HG03045 (cell line): ENCODE data around the gene DMAC2.
"Not testable (repeated sequence)": the region's sequence is repeated elsewhere in the genome, so short reads cannot be mapped to it uniquely, and the experiment has no call there.

Experiments
- ATAC-seq: cut with Tn5 transposase; IDR thresholded peaks from one replicate; pipeline ENCODE4 v1.9.1; 2021; ENCODE audit warnings: mild to moderate bottlenecking, moderate library complexity; ENCODE audit not compliant: unreplicated experiment

The DMAC2 gene

DNA sequence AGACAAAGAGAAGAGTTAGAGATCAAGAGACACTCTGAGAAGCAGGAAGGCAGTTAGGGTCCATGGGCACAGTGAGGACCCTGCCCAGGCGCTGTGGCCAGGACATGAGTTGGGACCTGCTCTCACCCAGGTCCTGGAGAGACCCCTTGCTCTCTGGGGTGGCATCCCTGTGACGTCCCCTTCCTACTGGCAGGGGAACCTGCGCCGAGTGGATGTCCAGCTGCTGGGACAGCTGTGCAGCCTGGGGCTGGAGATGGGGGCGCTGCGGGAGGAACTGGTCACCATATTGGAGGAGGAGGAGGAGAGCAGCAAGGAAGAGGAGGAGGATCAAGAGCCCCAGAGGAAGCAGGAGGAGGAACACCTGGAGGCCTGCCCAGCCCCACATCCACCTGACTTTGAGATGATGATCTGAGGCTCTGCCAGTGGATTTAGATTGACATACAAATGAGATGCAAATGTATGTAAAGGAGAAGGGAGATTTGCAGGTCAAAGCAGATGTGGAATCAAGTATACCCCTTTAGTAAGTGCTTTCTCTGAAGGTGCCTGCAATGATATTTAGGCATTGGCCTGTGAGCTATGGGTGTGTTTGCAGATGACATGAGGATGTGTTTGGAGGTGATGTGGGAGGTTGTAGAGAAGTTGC is 4.2 kb upstream of the DMAC2 start:
- no peak for ATAC-seq

- no peak for ATAC-seq
These were observed 3.0 kb upstream of the DMAC2 start, which contains the start of gene ERICH4 for GRCh38 chr19:41442473-41443355. TSS of gene ERICH4 (plus strand) at chr19:41443156. CDS start at chr19:41443170, 14 bp downstream.

- ATAC-seq = no peak
These were observed 1.7 kb upstream of the DMAC2 start for GRCh38 chr19:41441321-41441945.

GRCh38 chr19:41437944-41438574 is 1.7 kb downstream of the DMAC2 start:
- no peak for ATAC-seq

GRCh38 chr19:41436674-41436951 is 3.1 kb downstream of the DMAC2 start:
- no peak for ATAC-seq

DNA sequence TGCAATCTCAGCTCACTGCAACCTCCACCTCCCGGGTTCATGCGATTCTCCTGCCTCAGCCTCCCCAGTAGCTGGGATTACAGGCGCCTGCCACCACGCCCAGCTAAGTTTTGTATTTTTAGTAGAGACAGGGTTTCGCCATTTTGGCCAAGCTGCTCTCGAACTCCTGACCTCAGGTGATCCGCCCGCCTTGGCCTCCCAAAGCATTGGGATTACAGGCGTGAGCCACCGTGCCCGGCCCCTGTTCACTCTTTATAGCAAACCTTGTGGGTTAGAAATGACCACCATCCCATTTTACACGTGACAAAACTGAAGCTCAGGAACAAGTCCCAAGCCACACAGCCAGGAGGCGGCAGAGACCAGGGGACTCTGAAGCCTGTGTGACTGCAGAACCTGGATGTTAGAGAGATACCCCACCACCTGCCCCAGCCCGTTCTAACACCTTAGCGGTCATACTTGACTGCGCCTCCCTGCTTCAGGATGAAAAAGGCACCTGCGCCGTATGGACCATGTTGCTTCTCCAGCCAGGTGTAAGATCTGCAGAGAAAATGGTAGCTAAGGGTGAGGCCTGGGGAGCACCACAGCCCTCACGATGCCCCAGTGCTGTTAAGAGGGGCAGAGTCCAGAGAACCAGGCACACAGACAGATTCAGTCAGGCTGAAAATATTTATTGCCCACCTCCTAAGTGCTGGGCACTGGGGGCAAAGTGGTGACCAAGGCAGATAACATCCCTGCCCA is 3.6 kb downstream of the DMAC2 start:
- ATAC-seq = no peak

DNA sequence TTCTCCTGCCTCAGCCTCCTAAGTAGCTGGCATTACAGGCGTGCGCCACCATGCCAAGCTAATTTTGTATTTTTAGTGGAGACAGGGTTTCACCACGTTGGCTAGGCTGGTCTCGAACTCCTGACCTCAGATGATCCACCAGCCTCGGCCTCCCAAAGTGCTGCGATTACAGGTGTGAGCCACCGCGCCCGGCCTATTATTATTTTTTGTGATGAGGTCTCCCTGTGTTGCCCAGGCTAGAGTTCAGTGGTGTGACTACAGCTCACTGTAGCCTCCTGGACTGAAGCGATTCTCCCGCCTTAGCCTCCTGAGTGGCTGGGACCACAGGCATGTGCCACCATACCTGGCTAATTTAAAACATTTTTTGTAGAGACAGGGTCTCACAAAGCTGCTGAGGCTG is 4.3 kb downstream of the DMAC2 start:
- not testable (repeated sequence) for ATAC-seq

GRCh38 chr19:41434450-41434849 is 5.3 kb downstream of the DMAC2 start:
- no peak for ATAC-seq

DNA sequence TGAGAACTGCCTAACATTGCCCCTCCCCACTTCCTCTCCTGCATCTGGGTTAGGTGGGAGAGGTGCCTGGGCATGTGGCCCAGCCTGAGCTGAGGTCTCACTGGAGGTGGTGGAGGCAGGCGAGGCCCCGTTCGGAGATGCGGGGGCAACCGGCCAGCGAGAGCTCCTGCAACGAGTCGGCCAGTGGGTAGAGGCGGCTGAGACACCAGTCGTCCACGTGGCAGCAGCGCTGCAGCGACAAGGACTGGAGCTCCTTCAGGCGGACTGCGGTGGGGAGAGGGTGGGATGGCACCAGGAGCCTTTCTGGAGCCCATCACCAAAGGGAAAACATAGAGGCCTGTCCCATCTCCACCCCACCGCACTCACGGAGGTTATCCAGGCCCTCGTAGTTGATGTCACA is 6.5 kb downstream of the DMAC2 start:
- no peak for ATAC-seq

- no peak for ATAC-seq
These were observed 8.0 kb downstream of the DMAC2 start for GRCh38 chr19:41431426-41432386.

DNA sequence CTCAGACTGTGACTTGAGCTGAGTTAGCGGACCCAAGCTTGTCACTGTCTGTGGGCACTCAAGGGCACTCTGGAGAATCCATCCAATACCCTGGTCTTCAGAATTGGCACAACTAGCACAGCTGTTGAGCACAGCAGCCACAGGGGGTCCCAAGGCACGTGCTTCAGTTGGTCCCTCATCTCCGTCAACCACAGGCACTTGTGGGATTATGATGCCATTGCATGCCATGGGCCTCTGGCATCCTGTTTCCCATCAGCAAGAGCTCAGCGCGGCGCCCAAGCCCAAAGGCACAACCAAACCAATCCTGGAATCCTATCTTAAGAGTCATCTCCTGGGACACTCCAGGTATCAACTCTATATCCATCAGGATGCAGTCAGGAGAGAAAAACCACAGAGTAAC is 8.8 kb downstream of the DMAC2 start:
- ATAC-seq = no peak

DNA sequence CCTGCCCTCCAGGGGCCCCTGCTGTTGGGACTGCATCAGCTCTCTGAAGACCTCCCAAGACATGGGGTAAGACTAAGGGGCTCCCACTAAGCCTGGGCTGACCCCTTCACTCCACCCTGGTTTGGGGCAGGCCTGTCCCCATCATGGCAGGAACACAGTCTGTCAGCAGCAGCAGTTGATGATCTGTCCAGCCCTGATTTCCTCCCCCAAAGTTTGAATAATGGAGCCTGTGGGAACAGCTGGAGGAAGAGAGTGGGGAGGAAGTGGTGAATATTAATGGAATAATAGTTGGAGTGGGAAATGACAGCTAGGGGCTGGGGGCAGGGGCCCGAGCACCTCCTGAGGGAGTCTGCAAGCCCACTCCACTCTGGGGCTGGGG is 11.2 kb downstream of the DMAC2 start:
- ATAC-seq = no peak

- ATAC-seq = no peak
These were observed 11.8 kb downstream of the DMAC2 start for GRCh38 chr19:41427647-41428480.

GRCh38 chr19:41426952-41427646 is 12.6 kb downstream of the DMAC2 start, which contains the start of gene B3GNT8:
TSS of gene B3GNT8 (minus strand) at chr19:41427374. CDS start at chr19:41426778, 596 bp downstream.
- ATAC-seq = no peak

DNA sequence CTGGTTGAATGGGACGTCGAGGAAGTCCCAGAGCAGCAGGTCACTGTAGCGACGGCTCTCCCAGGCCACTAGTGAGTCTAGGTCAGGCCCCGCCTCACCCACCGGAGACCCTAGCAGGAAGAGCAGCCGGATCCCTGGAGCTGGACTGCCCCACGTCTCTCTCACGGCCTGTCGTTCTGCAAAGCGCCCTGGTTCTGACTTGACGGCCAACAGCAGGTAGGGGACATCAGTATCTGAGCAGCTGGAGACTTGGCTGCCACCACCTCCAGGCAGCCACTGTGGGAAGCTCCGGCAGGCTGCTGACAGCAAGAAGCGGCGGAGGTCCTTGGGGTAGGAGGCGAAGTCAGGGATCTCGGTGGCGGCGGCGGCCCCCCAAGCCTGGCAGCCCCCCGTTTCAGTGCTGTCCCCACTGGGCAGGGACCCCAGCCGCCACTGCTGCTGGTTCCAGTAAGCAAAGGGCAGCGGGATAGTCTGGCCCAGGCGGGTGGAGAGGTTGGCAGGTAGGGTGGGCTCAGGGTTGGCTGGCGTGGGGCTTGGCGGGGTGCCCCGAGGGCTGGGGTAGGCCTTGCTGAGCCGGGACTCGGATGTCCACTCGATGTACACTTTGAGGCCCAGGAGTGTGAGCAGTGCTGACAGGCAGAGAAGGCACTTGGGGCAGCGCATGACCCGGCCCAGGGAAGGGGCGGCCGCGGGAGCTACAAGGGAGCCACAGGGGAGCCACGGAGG is 13.4 kb downstream of the DMAC2 start:
- no peak for ATAC-seq

GRCh38 chr19:41425174-41426115 is 14.3 kb downstream of the DMAC2 start:
- no peak for ATAC-seq
